Mesendoderm (in vitro differentiated cells): Measurements from ENCODE around the gene TMEM270.

Source experiments
- DNase-seq: peaks from one replicate; pipeline ENCODE4 v3.0.0; 2013
- H2AK5ac ChIP-seq: 2 replicates; pipeline ENCODE4 v1.6.1; 2013; ENCODE audit warnings: low read length, inconsistent platforms
- H2BK120ac ChIP-seq: 2 replicates; pipeline ENCODE4 v1.6.1; 2013; ENCODE audit warnings: low read depth, mild to moderate bottlenecking, low read length, moderate library complexity, mixed read lengths
- H2BK15ac ChIP-seq: replicated peaks from 2 replicates; pipeline ENCODE4 v1.6.1; 2013; ENCODE audit warnings: low read depth, mild to moderate bottlenecking, moderate library complexity
- H2BK5ac ChIP-seq: 2 replicates; pipeline ENCODE4 v1.6.1; 2013; ENCODE audit warnings: low read length, inconsistent platforms
- H3K18ac ChIP-seq: 2 replicates; pipeline ENCODE4 v1.6.1; 2013; ENCODE audit warnings: mild to moderate bottlenecking, low read length, mixed read lengths
- H3K23ac ChIP-seq: one replicate; pipeline ENCODE4 v1.6.1; 2013; ENCODE audit warnings: low read length
- H3K27ac ChIP-seq: 2 replicates; pipeline ENCODE4 v1.5.1; 2013; ENCODE audit warnings: low read depth, mild to moderate bottlenecking, inconsistent platforms, low read length, moderate library complexity
- H3K27me3 ChIP-seq: 2 replicates; pipeline ENCODE4 v1.6.1; 2013; ENCODE audit warnings: low read length, control low read depth, mild to moderate bottlenecking, inconsistent platforms; ENCODE audit not compliant: insufficient read depth, poor library complexity
- H3K36me3 ChIP-seq: 2 replicates; pipeline ENCODE4 v1.6.1; 2013; ENCODE audit warnings: low read length, inconsistent platforms; ENCODE audit not compliant: control insufficient read depth, insufficient read depth
- H3K4ac ChIP-seq: one replicate; pipeline ENCODE4 v1.6.1; 2013; ENCODE audit warnings: low read depth, mild to moderate bottlenecking, low read length, moderate library complexity
- H3K4me1 ChIP-seq: 2 replicates; pipeline ENCODE4 v1.6.1; 2013; ENCODE audit warnings: low read depth, low read length, inconsistent platforms; ENCODE audit not compliant: control insufficient read depth
- H3K4me2 ChIP-seq: 2 replicates; pipeline ENCODE4 v1.6.1; 2013; ENCODE audit warnings: low read length
- H3K4me3 ChIP-seq: 2 replicates; pipeline ENCODE4 v1.5.1; 2013; ENCODE audit warnings: mild to moderate bottlenecking, low read length
- H3K56ac ChIP-seq: one replicate; pipeline ENCODE4 v1.6.1; 2013; ENCODE audit warnings: low read length
- H3K79me1 ChIP-seq: 2 replicates; pipeline ENCODE4 v1.6.1; 2013; ENCODE audit warnings: low read length, inconsistent platforms
- H3K79me2 ChIP-seq: 2 replicates; pipeline ENCODE4 v1.6.1; 2013; ENCODE audit warnings: mild to moderate bottlenecking, low read length; ENCODE audit not compliant: control insufficient read depth, insufficient read depth
- H3K9ac ChIP-seq: 2 replicates; pipeline ENCODE4 v1.6.1; 2013; ENCODE audit warnings: low read length, inconsistent platforms
- H4K5ac ChIP-seq: one replicate; pipeline ENCODE4 v1.6.1; 2013; ENCODE audit warnings: low read length
- H4K8ac ChIP-seq: one replicate; pipeline ENCODE4 v1.6.1; 2013; ENCODE audit warnings: low read depth, mild to moderate bottlenecking, control low read depth, low read length, moderate library complexity
- WGBS: extraction: QIAGEN DNeasy Blood & Tissue Kit; methylation state at CpG from one replicate; pipeline ENCODE4 v1.1.7; 2013; ENCODE audit warnings: low lambda C conversion rate, missing lambda C conversion rate; ENCODE audit not compliant: insufficient coverage; ENCODE audit errors: extremely low coverage; 5-methylcytosine and 5-hydroxymethylcytosine counted together

The TMEM270 gene

GRCh38 chr7:73840715-73841379, 20.1 kb upstream of the TMEM270 start:
- no peak overlapping the region for H2AK5ac ChIP-seq
- H2BK120ac ChIP-seq = no peak overlapping the region
- no peaks in the 10 kb centered on the region for H3K36me3 ChIP-seq
- no peak overlapping the region for H3K18ac ChIP-seq
- H3K9ac ChIP-seq = no peak overlapping the region
- H3K4me1 ChIP-seq = peaks cover 3% of the 10 kb centered on the region
- H3K4ac ChIP-seq = no peak overlapping the region
- no peak overlapping the region for H4K8ac ChIP-seq
- no peaks in the 10 kb centered on the region for H3K79me2 ChIP-seq
- H2BK15ac ChIP-seq = no peak overlapping the region
- no peak overlapping the region for H4K5ac ChIP-seq
- H2BK5ac ChIP-seq = no peak overlapping the region
- H3K56ac ChIP-seq = peak overlapping the region; percentile 49
- no peak overlapping the region for H3K4me3 ChIP-seq
- no peak overlapping the region for H3K4me2 ChIP-seq
- no peak overlapping the region for H3K27ac ChIP-seq
- no CpG with 5 or more reads among the region's 16 CpGs for WGBS
- H3K23ac ChIP-seq = no peak overlapping the region
- no peaks in the 10 kb centered on the region for H3K27me3 ChIP-seq
- no peak for DNase-seq
- H3K79me1 ChIP-seq = no peaks in the 10 kb centered on the region

GRCh38 chr7:73841689-73842066, 19.3 kb upstream of the TMEM270 start:
- no peaks in the 10 kb centered on the region for H3K27me3 ChIP-seq

GRCh38 chr7:73842067-73842976, 18.6 kb upstream of the TMEM270 start, which contains the start of gene METTL27:
METTL27 (minus strand) TSS chr7:73842516; CDS start chr7:73842140, 376 bp downstream.
- H3K27ac ChIP-seq = peak within 1 kb of the TSS; percentile 38
- WGBS = no CpG with 5 or more reads among the region's 45 CpGs

More at GRCh38 chr7:73841689-73842066, 19.3 kb upstream of the TMEM270 start:
- Histone ChIP-seq H3K18ac (no peak overlapping the region), H2BK120ac (no peak overlapping the region), H3K4me2 (peak overlapping the region; percentile 67), H2AK5ac (no peak overlapping the region), H4K8ac (no peak overlapping the region), H3K23ac (no peak overlapping the region), H3K4me3 (peak overlapping the region; percentile 44), H3K79me2 (no peaks in the 10 kb centered on the region), H4K5ac (no peak overlapping the region), H2BK5ac (no peak overlapping the region), H3K4ac (no peak overlapping the region), H3K79me1 (no peaks in the 10 kb centered on the region), H2BK15ac (no peak overlapping the region), H3K56ac (peak overlapping the region; percentile 88), H3K4me1 (peaks cover 3% of the 10 kb centered on the region), H3K9ac (peak overlapping the region; percentile 74), H3K36me3 (no peaks in the 10 kb centered on the region), H3K27ac (no peak overlapping the region)
- peak; percentile 64 for DNase-seq
- WGBS = no CpG with 5 or more reads among the region's 15 CpGs

DNA sequence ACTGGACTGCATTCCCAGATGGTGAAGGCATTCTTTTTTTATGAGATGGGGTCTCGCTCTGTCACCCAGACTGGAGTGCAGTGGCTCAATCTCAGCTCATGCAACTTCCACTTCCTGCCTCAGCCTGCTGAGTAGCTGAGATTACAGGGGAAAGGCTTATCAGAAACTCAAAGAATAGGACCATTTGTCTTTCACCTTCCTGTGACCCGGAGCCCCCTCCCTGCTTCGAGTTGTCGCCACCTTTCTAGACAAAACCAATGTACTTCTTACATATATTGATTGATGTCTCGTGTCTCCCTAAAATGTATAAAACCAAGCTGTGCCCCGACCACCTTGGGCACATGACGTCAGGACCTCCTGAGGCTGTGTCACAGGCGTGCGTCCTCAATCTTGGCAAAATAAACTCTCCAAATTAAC, 16.8 kb upstream of the TMEM270 start:
- DNase-seq = peak; percentile 82
- no peak overlapping the region for H2BK5ac ChIP-seq
- H3K23ac ChIP-seq = no peak overlapping the region
- H2BK120ac ChIP-seq = no peak overlapping the region
- no peak overlapping the region for H3K4me3 ChIP-seq
- no peak overlapping the region for H4K8ac ChIP-seq
- H3K79me2 ChIP-seq = no peaks in the 10 kb centered on the region
- H3K9ac ChIP-seq = no peak overlapping the region
- no peak overlapping the region for H3K4me2 ChIP-seq
- H2AK5ac ChIP-seq = no peak overlapping the region
- H3K79me1 ChIP-seq = no peaks in the 10 kb centered on the region
- H3K4me1 ChIP-seq = peaks cover 3% of the 10 kb centered on the region
- H3K4ac ChIP-seq = no peak overlapping the region
- no peak overlapping the region for H2BK15ac ChIP-seq
- no peak overlapping the region for H4K5ac ChIP-seq
- peak overlapping the region; percentile 42 for H3K56ac ChIP-seq
- H3K27ac ChIP-seq = no peak overlapping the region
- no peak overlapping the region for H3K18ac ChIP-seq
- no peaks in the 10 kb centered on the region for H3K36me3 ChIP-seq
- no peaks in the 10 kb centered on the region for H3K27me3 ChIP-seq
- no CpG with 5 or more reads among the region's 9 CpGs for WGBS

More at GRCh38 chr7:73842067-73842976, 18.6 kb upstream of the TMEM270 start, which contains the start of gene METTL27:
- Histone ChIP-seq H4K8ac (peak within 1 kb of the TSS; percentile 43), H2BK5ac (peak within 1 kb of the TSS; percentile 45), H3K36me3 (no peaks in the 10 kb centered on the region), H3K18ac (peak within 1 kb of the TSS; percentile 78), H3K23ac (peak within 1 kb of the TSS; percentile 0), H3K79me2 (no peaks in the 10 kb centered on the region), H2BK120ac (no peak within 1 kb of the TSS), H3K4me2 (peak within 1 kb of the TSS; percentile 67), H3K4me3 (peak within 1 kb of the TSS; percentile 44), H3K4me1 (peaks cover 3% of the 10 kb centered on the region), H3K56ac (peak within 1 kb of the TSS; percentile 88), H2BK15ac (no peak within 1 kb of the TSS), H2AK5ac (no peak within 1 kb of the TSS), H3K79me1 (no peaks in the 10 kb centered on the region), H3K27me3 (no peaks in the 10 kb centered on the region), H3K4ac (peak within 1 kb of the TSS; percentile 56), H3K9ac (peak within 1 kb of the TSS; percentile 74), H4K5ac (no peak within 1 kb of the TSS)
- peak; percentile 97 for DNase-seq

DNA sequence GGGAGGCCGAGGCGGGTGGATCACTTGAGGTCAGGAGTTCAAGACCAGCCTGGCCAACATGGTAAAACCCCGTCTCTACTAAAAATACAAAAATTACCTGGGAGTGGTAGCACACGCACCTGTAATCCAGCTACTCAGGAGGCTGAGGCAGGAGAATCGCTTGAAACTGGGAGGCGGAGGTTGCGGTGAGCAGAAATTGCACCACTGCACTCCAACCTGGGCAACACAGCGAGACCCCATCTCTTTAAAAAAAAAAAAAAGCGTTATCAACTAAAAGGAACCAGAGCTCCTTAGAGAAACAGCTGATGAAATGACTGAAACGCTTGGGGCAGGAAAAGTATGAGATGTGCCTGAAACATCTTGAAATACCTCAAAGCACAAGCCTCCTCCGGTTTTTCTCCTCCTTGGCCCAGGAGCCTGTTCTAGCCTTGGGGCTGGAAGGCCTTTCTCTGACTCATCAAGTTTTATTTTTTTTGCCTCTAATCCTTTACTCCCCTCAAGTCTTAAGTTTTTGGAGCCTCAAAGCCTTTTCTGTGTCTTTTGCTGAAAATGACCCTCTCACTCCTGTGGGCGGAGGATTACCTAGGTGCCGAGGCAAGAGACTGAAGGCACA, 16.0 kb upstream of the TMEM270 start:
- no peak overlapping the region for H4K8ac ChIP-seq
- H3K79me1 ChIP-seq = no peaks in the 10 kb centered on the region
- H2BK120ac ChIP-seq = no peak overlapping the region
- H2BK15ac ChIP-seq = no peak overlapping the region
- no peak for DNase-seq
- no peaks in the 10 kb centered on the region for H3K79me2 ChIP-seq
- no peak overlapping the region for H3K56ac ChIP-seq
- H3K18ac ChIP-seq = no peak overlapping the region
- no peak overlapping the region for H4K5ac ChIP-seq
- no peak overlapping the region for H3K4me2 ChIP-seq
- no peak overlapping the region for H3K9ac ChIP-seq
- no peak overlapping the region for H2AK5ac ChIP-seq
- no peaks in the 10 kb centered on the region for H3K36me3 ChIP-seq
- H3K27me3 ChIP-seq = no peaks in the 10 kb centered on the region
- no peak overlapping the region for H3K4me3 ChIP-seq
- no peak overlapping the region for H3K23ac ChIP-seq
- H3K4ac ChIP-seq = no peak overlapping the region
- WGBS = no CpG with 5 or more reads among the region's 13 CpGs
- H3K27ac ChIP-seq = no peak overlapping the region
- H2BK5ac ChIP-seq = no peak overlapping the region
- peaks cover 3% of the 10 kb centered on the region for H3K4me1 ChIP-seq
